Subcutaneous abdominal adipose tissue (tissue), 5 donors: ENCODE data around the gene GPR148.
"Not testable (repeated sequence)": the region's sequence is repeated elsewhere in the genome, so short reads cannot be mapped to it uniquely, and the experiment has no call there.

Source experiments
- H3K27ac ChIP-seq: one replicate; pipeline ENCODE4 v1.7.0; 2013; ENCODE audit warnings: low read depth, mild to moderate bottlenecking, inconsistent platforms, low read length, moderate library complexity
- H3K27me3 ChIP-seq, 5 donors: one replicate each; pipeline ENCODE4 v1.7.0; 2013; ENCODE audit warnings: low read length in 5 of 5, inconsistent platforms in 1 of 5; ENCODE audit not compliant: control insufficient read depth in 5 of 5, insufficient read depth in 4 of 5
- H3K36me3 ChIP-seq, 5 donors: one replicate each; pipeline ENCODE4 v1.7.0; 2013; ENCODE audit warnings: low read length in 5 of 5; ENCODE audit not compliant: control insufficient read depth in 5 of 5, insufficient read depth in 5 of 5
- H3K4me1 ChIP-seq, 5 donors: one replicate each; pipeline ENCODE4 v1.7.0; 2013; ENCODE audit warnings: low read length in 5 of 5, mild to moderate bottlenecking in 3 of 5, moderate library complexity in 1 of 5; ENCODE audit not compliant: control insufficient read depth in 5 of 5, insufficient read depth in 5 of 5
- H3K4me3 ChIP-seq, 5 donors: one replicate each; pipeline ENCODE4 v1.7.0; 2013; ENCODE audit warnings: low read length in 5 of 5, low read depth in 1 of 5
- H3K9ac ChIP-seq, 5 donors: one replicate each; pipeline ENCODE4 v1.7.0; 2013; ENCODE audit warnings: low read length in 5 of 5, mild to moderate bottlenecking in 4 of 5, moderate library complexity in 3 of 5
- H3K9me3 ChIP-seq, 5 donors: one replicate each; pipeline ENCODE4 v1.7.0; 2013; ENCODE audit warnings: low read length in 5 of 5; ENCODE audit not compliant: control insufficient read depth in 5 of 5
- donor health status: healthy.
- donor health status: healthy.
- donor health status: healthy.
- donor health status: healthy.
- donor health status: healthy.

Gene GPR148, protein sequence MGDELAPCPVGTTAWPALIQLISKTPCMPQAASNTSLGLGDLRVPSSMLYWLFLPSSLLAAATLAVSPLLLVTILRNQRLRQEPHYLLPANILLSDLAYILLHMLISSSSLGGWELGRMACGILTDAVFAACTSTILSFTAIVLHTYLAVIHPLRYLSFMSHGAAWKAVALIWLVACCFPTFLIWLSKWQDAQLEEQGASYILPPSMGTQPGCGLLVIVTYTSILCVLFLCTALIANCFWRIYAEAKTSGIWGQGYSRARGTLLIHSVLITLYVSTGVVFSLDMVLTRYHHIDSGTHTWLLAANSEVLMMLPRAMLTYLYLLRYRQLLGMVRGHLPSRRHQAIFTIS

DNA sequence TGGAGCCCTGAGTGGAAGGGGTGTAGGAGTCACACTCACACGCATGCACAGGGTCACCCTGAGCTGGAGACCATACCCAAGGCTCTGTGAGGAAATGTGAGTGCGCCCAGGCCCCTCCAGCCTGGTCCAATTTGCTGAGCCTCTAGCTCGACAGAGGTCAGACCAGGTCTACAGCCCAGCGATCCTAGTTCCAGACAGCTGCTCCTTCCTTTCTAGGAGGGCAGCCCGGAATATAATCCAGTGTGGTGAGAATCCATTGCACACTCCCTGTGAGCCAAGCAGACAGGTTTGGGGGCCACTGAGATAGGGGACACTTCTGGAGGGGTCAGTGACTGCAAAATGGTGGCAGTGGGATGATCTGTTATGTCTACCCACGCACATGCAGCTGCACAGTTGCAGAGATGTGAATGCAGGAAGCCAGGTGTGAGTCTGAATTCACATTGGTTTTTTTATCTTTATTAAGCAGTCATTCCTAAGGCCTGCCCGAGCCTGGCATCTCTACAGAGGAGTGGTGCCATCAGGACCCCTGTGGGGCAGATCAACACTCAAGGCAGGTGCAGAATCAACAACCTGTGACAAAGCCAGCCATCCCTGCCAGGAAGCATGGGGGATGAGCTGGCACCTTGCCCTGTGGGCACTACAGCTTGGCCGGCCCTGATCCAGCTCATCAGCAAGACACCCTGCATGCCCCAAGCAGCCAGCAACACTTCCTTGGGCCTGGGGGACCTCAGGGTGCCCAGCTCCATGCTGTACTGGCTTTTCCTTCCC lies at the start of gene GPR148:
Gene GPR148 (plus strand): TSS at position 522 of the 768 bp plus-strand sequence. CDS start 82 bp downstream, at position 604.
- no peak within 1 kb of the TSS for H3K27ac ChIP-seq
- H3K9me3 ChIP-seq = no peaks in the 10 kb centered on the region
- peaks cover 0 to 8% (median 5%) of the 10 kb centered on the region in 5 donors for H3K27me3 ChIP-seq
- H3K9ac ChIP-seq = peak within 1 kb of the TSS in 1 of 5 donors; percentile 32
- H3K4me3 ChIP-seq = peak within 1 kb of the TSS in 4 of 5 donors; percentile 71 to 72 (median 71)
- H3K4me1 ChIP-seq = peaks cover 0 to 21% (median 18%) of the 10 kb centered on the region in 5 donors
- no peaks in the 10 kb centered on the region for H3K36me3 ChIP-seq

DNA sequence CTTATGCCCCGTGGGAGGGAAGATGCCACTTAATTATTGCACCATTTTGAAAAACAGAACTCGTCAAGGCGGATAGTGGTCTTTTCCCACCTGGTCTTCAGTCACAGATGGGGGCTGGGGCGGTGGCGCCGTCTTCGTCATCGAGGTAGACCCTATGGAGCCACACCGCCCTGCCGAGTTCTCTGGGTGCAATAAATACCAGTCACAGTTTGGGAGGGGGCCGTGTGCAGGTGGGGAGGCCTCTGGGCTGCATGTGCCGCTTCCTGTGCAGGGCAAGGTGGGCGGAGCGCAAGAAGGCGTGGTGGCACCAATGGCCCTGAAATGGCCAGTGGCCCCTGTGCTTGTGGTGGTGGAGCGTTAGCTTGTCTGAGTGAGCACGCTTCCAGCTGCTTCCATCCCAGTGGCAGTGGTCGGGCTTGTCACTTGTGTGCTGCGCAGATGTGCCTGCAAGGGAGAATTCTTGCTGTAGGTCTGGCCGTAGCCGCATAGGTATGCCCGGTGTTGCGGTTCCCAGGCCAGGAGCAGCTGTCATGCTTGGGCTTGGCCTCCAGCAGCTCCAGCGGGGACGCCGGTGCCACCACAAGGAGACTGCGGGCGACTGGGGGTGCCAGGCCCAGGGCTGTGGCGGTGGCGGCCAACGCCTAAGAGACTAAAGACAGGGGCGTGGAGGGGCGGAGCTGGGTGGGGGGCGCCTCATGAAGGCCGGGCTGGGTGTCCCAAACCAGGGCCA lies 36.7 kb upstream of the GPR148 start:
- H3K27me3 ChIP-seq, H3K27ac ChIP-seq, H3K4me3 ChIP-seq, H3K9ac ChIP-seq, H3K4me1 ChIP-seq, H3K36me3 ChIP-seq, H3K9me3 ChIP-seq: not testable (repeated sequence)

DNA sequence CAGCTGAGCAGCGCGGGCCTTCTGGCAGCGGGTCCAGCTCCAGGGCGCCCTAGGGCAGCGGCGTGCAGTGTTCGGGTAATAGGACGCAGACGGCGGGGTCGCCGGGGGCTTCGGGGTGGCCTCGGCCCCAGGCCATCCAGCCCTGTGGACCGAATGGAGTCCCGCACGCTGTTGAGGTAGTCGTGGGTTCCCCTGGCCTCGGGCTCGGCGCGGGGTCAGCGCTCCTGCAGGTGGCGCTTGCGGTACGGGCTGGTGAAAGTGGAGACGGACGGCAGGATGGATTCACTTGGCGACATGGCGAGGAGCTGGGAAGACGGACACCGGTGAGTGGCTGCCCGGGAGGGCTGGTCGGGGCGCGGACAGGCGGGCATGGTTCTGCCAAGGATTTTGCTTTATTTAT lies 35.4 kb upstream of the GPR148 start:
- not testable (repeated sequence) for H3K4me3 ChIP-seq, H3K27ac ChIP-seq, H3K36me3 ChIP-seq, H3K4me1 ChIP-seq, H3K9me3 ChIP-seq, H3K9ac ChIP-seq, H3K27me3 ChIP-seq

DNA sequence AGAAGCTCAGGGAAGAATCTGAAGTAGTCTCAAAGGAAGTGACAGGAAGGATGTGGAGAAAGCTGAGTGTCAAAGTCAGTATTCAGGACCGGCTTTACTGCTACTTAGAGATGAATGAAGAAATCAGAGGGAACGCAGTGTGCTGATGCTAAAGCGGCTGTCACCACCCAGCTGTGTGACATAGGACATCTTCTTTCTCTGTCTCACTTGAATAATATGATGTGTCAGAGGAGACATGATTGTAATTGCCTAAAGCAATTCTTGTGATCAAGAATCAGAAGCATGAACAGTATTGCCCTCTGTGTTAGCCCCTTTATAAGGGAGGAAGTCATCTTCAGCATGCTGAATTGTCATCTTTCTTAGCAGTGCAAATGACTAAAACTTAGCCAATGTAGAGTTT lies 25.6 kb upstream of the GPR148 start:
- not testable (repeated sequence) for H3K9me3 ChIP-seq, H3K27ac ChIP-seq, H3K4me3 ChIP-seq

DNA sequence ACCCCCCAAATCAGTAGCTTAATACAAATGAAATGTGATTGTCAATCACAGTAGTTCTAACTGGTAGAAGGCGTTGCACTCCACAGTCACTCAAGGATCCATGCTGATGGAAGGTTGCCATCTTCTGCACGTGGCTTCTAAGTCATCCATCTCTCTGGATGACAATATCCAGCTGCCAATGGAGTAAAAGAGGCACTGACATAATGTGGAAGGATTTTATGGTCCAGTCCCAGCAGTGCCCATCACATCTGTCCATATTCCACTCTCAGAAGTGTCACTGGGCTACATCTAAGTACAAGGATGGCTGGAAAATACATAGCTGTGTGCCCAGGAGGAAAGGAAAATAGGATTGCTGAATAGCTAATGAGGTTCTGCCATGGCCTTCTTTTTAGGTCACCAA lies 14.1 kb upstream of the GPR148 start:
- not testable (repeated sequence) for H3K4me3 ChIP-seq, H3K27me3 ChIP-seq, H3K9ac ChIP-seq, H3K4me1 ChIP-seq, H3K27ac ChIP-seq, H3K36me3 ChIP-seq, H3K9me3 ChIP-seq

More for the DNA sequence above, 25.6 kb upstream of the GPR148 start:
- H3K36me3 ChIP-seq, H3K27me3 ChIP-seq, H3K9ac ChIP-seq, H3K4me1 ChIP-seq: not testable (repeated sequence)

DNA sequence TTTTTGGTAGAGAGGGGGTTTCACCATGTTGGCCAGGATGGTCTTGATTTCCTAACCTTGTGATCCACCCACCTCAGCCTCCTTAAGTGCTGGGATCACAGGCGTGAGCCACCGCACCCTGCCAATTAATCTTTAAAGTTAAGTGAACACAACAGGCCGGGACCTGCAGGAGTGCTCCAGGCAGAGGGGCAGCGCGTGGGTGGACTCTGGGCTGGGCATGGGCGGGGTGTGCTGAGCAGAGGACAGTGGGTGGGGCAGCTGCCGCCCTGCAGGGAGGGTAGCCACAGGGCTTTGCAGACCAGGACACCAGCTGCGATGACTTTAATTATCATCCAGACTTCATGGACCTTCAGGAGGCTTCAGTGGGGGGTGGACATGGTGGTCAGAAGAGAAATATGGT lies 8.8 kb upstream of the GPR148 start:
- Histone ChIP-seq H3K9me3 (peaks cover 0 to 3% (median 0%) of the 10 kb centered on the region in 5 donors), H3K27ac (no peak overlapping the region), H3K36me3 (no peaks in the 10 kb centered on the region), H3K27me3 (peaks cover 0 to 8% (median 0%) of the 10 kb centered on the region in 5 donors), H3K4me3 (no peak overlapping the region), H3K4me1 (no peaks in the 10 kb centered on the region), H3K9ac (no peak overlapping the region)

DNA sequence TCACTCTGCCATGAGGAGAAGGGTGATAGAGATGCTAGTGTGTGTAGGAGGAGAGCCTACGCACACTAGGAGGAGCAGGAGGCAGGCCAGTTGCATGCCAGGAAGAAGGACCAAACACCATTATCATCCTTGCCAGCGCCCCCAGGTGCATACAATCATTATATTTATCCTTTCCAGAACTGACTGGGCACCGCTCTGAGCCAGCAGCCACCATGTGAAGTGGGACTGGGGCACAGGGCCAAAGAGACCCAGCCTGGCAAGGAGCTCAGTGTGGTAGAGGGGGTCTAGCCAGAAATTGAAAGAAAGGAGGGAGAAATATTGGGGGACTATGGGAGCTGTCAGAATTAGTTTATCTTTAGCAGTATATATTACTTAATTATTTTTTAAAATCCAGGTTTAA lies 8.3 kb upstream of the GPR148 start:
- Histone ChIP-seq H3K27me3 (peaks cover 0 to 11% (median under 1%) of the 10 kb centered on the region in 5 donors), H3K4me1 (no peaks in the 10 kb centered on the region), H3K27ac (no peak overlapping the region), H3K4me3 (no peak overlapping the region), H3K9ac (no peak overlapping the region), H3K36me3 (no peaks in the 10 kb centered on the region), H3K9me3 (peaks cover 0 to 3% (median 0%) of the 10 kb centered on the region in 5 donors)

DNA sequence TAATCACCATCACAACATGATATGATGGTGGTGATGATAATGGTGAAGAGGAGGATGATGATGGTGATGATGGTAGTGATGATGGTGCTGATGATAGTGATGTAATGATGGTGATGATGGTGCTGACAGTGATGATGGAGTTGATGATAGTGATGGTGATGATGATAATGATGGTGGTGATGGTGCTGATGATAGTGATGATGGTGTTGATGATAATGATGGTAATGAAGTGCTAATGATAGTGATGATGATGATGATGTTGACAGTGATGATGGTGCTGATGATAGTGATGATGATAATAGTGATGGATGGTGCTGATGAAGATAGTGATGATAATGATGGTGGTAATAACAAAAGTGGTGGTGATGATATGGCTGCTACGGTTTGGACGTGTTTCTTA lies 4.4 kb upstream of the GPR148 start:
- H3K9me3 ChIP-seq = peaks cover 0 to 3% (median 0%) of the 10 kb centered on the region in 5 donors
- H3K27me3 ChIP-seq = peaks cover 0 to 13% (median 5%) of the 10 kb centered on the region in 5 donors

DNA sequence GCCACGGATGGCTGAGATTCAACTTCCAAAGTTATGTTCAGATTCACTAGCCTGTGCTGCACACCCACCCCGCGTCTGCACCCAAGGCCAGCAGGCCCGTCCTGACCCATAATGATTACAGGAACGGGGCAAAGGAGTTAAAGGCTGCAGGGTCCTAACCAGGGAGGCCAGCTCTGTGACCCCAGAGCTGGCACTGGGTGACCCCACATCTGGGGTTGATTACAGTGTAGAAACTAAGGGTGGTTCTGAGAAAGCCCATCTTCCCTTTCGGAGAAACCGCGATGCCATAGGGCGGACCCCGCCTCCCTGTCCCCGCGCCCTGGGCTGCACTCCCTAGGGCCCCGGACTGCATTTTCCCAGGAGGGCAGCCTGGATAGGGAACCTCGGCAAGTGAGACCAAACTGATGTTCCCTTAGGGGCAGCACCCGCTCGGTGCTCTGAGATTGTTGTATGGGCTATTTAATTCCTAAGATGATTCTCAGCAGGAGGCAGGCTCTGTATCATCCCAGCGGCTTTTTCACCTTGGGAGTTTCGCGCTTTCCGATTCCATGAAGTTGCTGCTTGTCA lies 2.2 kb upstream of the GPR148 start:
- Histone ChIP-seq H3K9ac (peak overlapping the region in 4 of 5 donors; percentile 44 to 73 (median 64)), H3K9me3 (peaks cover 0 to 3% (median 0%) of the 10 kb centered on the region in 5 donors), H3K36me3 (no peaks in the 10 kb centered on the region), H3K27me3 (peaks cover 0 to 8% (median 5%) of the 10 kb centered on the region in 5 donors), H3K27ac (no peak overlapping the region), H3K4me1 (peaks cover 0 to 21% (median 18%) of the 10 kb centered on the region in 5 donors), H3K4me3 (peak overlapping the region; percentile 61 to 72 (median 71))

More for the DNA sequence above, 4.4 kb upstream of the GPR148 start:
- no peak overlapping the region for H3K27ac ChIP-seq
- no peaks in the 10 kb centered on the region for H3K36me3 ChIP-seq
- H3K4me3 ChIP-seq = no peak overlapping the region
- H3K4me1 ChIP-seq = peaks cover 0 to 21% (median 18%) of the 10 kb centered on the region in 5 donors
- no peak overlapping the region for H3K9ac ChIP-seq
